C4-2B (cell line): Measurements from ENCODE around the gene ATP8B1.
"Not testable (repeated sequence)": the region's sequence is repeated elsewhere in the genome, so short reads cannot be mapped to it uniquely, and the experiment has no call there.

ENCODE experiments used
- H3K27ac ChIP-seq: fragments of 450-650 bp; 2 replicates; pipeline ENCODE4 v1.5.1; 2017
- ZFX ChIP-seq: fragments of 450-650 bp; IDR thresholded peaks from 2 replicates; pipeline ENCODE4 v1.6.1; 2017
- TF ChIP-seq, protein P1 (sequence below): fragments of 450-650 bp; conservative IDR thresholded peaks from 2 replicates; pipeline ENCODE4 v1.5.1; 2017; ENCODE audit warnings: mild to moderate bottlenecking

ATP8B1 gene

DNA sequence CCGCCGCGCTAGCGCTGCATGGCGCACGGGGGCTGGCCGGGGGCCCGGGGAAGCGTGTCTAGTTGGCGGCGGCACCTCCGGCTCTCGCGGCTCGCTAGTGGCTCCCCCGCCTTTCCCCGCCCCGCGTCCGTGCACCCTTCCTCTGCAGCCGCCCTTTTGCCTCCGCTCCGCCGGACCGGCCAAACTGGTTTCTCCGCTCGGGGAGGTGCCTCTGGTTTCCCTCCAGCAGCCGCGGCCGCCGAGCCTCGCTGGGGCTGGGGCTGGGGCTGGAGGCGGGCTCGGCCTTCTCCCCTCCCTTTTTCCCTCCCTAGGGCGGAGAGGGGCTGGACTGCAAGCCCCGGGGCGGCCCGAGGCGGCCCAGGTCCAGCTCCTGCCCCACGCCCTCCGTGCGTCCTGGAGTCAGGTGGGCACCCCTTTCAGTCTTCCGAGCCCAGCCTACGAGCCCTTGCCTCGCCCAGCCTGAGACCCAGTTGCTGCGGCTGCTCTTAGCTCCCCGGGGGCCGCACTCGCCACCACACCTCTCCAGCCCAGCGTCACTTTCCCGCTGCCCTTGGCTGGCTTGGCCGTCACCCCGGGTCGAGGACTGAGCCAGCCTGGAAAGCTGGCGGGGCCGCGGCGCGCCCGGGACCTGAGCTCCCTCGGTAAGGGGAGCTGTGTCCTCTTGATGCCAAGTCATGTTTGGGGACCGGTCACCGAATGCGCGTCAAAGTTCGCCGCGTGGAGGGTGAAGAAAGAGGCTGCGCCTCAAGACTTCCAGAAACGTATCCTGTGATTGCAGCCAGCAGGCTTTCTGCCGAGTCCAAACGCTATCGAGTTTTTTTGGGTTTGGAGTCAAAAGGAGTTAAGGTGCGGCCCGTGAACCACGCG, at the start of gene ATP8B1:
Gene ATP8B1, minus strand, starts transcription at position 213 of the 867 bp plus-strand sequence. CDS start 71,508 bp downstream, outside the sequence.
- H3K27ac ChIP-seq, result peak within 1 kb of the TSS; percentile 95
- TF ChIP-seq, protein P1, sequence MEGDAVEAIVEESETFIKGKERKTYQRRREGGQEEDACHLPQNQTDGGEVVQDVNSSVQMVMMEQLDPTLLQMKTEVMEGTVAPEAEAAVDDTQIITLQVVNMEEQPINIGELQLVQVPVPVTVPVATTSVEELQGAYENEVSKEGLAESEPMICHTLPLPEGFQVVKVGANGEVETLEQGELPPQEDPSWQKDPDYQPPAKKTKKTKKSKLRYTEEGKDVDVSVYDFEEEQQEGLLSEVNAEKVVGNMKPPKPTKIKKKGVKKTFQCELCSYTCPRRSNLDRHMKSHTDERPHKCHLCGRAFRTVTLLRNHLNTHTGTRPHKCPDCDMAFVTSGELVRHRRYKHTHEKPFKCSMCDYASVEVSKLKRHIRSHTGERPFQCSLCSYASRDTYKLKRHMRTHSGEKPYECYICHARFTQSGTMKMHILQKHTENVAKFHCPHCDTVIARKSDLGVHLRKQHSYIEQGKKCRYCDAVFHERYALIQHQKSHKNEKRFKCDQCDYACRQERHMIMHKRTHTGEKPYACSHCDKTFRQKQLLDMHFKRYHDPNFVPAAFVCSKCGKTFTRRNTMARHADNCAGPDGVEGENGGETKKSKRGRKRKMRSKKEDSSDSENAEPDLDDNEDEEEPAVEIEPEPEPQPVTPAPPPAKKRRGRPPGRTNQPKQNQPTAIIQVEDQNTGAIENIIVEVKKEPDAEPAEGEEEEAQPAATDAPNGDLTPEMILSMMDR, result no peak
- no peak for TF ChIP-seq ZFX

DNA sequence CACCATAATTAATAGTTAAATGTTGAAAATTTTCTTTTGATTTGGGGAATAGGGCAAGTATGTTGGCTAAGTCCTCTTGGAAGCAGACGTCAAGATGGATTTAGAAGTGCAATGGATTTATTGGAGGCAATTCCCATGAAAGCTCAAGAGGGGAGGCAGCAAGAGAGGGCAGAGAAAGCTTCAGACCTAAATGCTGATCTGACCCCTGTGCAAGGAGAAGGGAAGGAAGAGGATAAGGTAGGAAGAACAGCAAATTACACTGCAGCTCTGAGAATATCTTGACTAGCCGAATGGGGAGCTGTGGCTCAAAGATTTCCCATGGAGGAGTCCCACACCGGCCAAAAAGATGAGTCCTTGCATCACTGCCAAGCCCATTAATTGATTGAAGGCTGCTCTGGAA, 46.9 kb upstream of the ATP8B1 start:
- no peak overlapping the region for H3K27ac ChIP-seq
- TF ChIP-seq, protein P1, result no peak
- TF ChIP-seq ZFX, result no peak

DNA sequence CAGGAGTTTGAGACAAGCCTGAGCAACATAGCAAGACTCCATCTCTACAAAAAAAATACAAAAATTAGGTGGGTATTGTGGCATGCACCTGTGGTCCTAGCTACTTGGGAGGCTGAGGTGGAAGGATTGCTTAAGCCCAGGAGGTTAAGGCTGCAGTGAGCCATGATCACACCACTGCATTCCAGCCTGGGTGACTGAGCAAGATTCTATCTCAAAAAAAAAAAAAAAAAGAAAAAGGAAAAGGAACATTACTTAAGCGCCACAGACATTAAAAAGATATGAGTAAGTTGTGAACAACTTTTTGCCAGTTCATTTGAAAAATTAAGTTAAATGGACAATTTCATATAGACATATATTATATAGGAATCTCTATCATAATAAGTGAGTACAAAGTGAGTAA, 45.3 kb upstream of the ATP8B1 start:
- H3K27ac ChIP-seq, result not testable (repeated sequence)

DNA sequence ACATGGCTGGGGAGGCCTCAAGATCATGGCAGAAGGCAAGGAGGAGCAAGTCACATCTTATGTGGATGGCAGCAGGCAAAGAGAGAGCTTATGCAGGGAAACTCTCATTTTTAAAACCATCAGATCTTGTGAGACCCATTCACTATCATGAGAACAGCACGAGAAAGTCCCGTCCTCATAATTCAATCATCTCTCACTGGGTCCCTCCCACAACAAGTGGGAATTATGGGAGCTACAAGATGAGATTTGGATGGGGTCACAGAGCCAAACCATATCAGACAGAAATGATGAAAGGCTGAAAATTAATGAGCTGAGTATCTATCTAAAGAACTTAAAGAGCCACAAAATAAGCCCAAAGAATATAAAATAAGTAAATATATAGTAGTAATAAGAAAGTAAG, 44.3 kb upstream of the ATP8B1 start:
- H3K27ac ChIP-seq, result not testable (repeated sequence)

DNA sequence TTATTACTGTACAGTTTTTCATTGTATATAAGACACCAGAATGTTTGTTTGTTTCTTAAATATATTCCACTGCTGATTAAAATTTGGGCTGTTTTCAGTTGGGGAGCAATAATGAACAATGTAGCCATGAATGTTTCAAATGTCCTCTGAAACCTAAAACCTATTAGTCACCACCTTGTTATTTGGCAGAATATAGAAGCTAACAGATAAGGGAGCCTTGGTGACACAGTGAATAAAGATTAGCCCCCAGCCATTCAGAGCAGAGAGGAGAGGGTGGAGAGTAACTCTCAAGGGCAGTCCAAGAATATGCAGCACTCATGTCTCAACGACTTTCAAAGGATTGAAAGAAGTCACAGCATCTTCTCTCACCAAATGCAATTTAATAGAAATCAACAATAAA, 43.1 kb upstream of the ATP8B1 start:
- TF ChIP-seq, protein P1, result no peak
- TF ChIP-seq ZFX, result no peak
- no peak overlapping the region for H3K27ac ChIP-seq

DNA sequence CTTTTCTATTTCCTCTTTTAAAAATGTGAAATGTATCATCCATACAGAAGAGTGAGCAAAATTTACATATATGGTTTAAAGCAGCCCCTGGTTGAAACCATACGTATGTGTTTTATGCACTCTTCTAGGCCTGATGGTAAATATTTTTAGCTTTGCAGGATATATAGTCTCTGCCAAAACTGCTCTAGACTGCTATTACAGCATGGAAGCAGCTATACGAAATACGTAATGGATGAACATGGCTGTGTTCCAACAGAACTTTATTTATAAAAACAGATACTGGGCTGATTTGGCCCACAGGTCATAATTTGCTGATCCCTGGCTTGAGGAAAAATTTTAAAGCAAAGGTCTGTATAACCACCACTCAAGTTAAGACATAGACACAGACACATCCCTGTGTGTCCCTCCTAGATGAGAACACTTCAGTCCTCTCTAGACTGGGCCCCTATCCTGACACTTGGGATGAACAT, 42.5 kb upstream of the ATP8B1 start:
- TF ChIP-seq ZFX, result no peak
- TF ChIP-seq, protein P1, result no peak
- H3K27ac ChIP-seq, result no peak overlapping the region

DNA sequence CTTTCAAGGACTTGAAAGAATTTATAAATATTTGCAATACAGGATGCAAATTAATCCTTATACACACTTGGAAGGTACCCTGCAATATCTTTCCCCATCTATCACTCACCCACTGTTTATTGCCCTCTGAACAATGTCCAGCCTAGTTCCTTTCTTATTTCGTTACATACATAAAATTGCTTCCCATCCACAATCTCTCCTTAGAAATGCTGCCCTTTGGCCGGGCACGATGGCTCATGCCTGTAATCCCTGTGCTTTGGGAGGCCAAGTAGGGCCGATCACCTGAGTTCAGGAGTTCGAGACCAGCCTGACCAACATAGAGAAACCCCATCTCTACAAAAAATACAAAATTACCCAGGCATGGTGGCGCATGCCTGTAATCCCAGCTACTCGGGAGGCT, 41.2 kb upstream of the ATP8B1 start:
- H3K27ac ChIP-seq, result no peak overlapping the region
- TF ChIP-seq, protein P1, result no peak
- no peak for TF ChIP-seq ZFX

DNA sequence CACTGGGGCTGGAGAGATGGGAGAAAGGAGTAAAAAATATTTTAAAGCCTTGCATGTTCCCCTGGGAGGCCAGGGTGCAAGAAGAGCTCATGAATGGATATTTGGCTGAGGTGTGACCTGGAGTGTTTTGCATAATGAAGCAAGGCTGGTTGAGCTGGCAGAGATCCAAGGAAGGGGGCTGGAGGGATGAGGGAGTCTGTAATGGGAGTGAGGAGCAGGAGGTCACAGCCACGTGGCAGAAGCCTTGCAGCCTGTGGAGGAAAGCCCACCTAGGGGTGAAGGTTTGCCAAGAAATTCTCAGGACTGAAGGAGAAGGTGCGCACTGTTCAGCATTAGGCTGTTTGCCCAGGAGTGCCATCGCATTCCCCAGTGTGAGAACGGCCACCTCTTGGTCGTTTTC, 40.3 kb upstream of the ATP8B1 start:
- H3K27ac ChIP-seq, result no peak overlapping the region
- TF ChIP-seq, protein P1, result no peak
- TF ChIP-seq ZFX, result no peak
